A549 (cell line): ENCODE data around the gene VSIG10. TPM values are rescaled to one million over a fixed set of nuclear protein-coding genes. Genes with fewer than 3 reads are reported as not detected.
A peak's percentile ranks its signal among the peaks of the same experiment; 100 is the strongest.

Experiments
- ATAC-seq, 2 experiments: fragments of 200-7000 bp in 1 of 2; fragments of >200 bp in 1 of 2; cut with Nextera tagmentation in 1 of 2; cut with Tn5 transposase in 1 of 2; 3 replicates each; pipeline versions ENCODE4 v1.8.0 to v1.9.1; 2018 to 2020; ENCODE audit warnings: mild to moderate bottlenecking in 1 of 2, moderate library complexity in 1 of 2
- CTCF ChIA-PET: fragments of 300-600 bp; sonication (Branson Sonifier 250); formaldehyde crosslinking; extraction: SDS; loops from one replicate; lab custom pipeline; 2021; ENCODE audit warnings: antibody characterized with exemption, inconsistent platforms; lab: Yijun Ruan, JAX
- POLR2A ChIA-PET: fragments of 350-600 bp; formaldehyde crosslinking; extraction: SDS; loops from one replicate; lab custom pipeline; 2021; ENCODE audit warnings: antibody characterized with exemption, inconsistent platforms; lab: Yijun Ruan, JAX
- DNase-seq, 2 experiments: peaks; one replicate each; pipeline versions ENCODE4 v3.0.0 to v3.0.0-alpha.2; 2011 to 2016; ENCODE audit warnings: low read depth in 1 of 2, low spot score in 1 of 2
- FAIRE-seq: peaks from 2 replicates; lab custom pipeline; 2011; peaks lifted over from hg19 to GRCh38; lab: Jason Lieb, UNC
- H3K27ac ChIP-seq, 2 experiments: fragments of >200 bp; sonication (Bioruptor Twin); formaldehyde crosslinking; 3 replicates each; pipeline ENCODE4 v1.5.1; 2016 to 2017
- H3K4me1 ChIP-seq: fragments of >200 bp; sonication (Bioruptor Twin); formaldehyde crosslinking; 3 replicates; pipeline ENCODE4 v1.6.1; 2016
- H3K4me2 ChIP-seq: fragments of >200 bp; sonication (Bioruptor Twin); formaldehyde crosslinking; 3 replicates; pipeline ENCODE4 v1.6.1; 2016
- H3K4me3 ChIP-seq: fragments of >200 bp; sonication (Bioruptor Twin); formaldehyde crosslinking; 3 replicates; pipeline ENCODE4 v1.5.1; 2016
- H3K9me3 ChIP-seq: fragments of >200 bp; sonication (Bioruptor Twin); formaldehyde crosslinking; 3 replicates; pipeline ENCODE4 v1.6.1; 2016
- BCL3 ChIP-seq: fragments of >200 bp; sonication (Bioruptor Twin); formaldehyde crosslinking; IDR thresholded peaks from 3 replicates; pipeline ENCODE4 v1.6.1; 2016
- CEBPB ChIP-seq, 2 experiments: fragments of >200 bp in 1 of 2; sonication (Bioruptor Twin) in 1 of 2; formaldehyde crosslinking in 1 of 2; IDR thresholded peaks; 2 replicates each; pipeline ENCODE4 v1.6.1; 2012 to 2016
- CHD4 ChIP-seq: fragments of 200-600 bp; sonication (generic); IDR thresholded peaks from 2 replicates; pipeline ENCODE4 v1.6.1; 2016; ENCODE audit warnings: antibody characterized with exemption, mild to moderate bottlenecking, borderline replicate concordance
- EHMT2 ChIP-seq: fragments of 200-600 bp; sonication (generic); IDR thresholded peaks from 2 replicates; pipeline ENCODE4 v1.6.1; 2016; ENCODE audit warnings: antibody characterized with exemption, low read depth, mild to moderate bottlenecking, moderate library complexity
- EP300 ChIP-seq, 2 experiments: fragments of >200 bp; sonication (Bioruptor Twin); formaldehyde crosslinking; IDR thresholded peaks; 2 replicates in 1 of 2; 3 replicates in 1 of 2; pipeline ENCODE4 v1.6.1; 2016 to 2017
- ESRRA ChIP-seq: fragments of 150-350 bp; IDR thresholded peaks from 2 replicates; pipeline ENCODE4 v1.6.1; 2014; ENCODE audit warnings: mild to moderate bottlenecking, low read length, borderline replicate concordance
- HOXA7 ChIP-seq: fragments of 250-450 bp; sonication (Bioruptor Pico); IDR thresholded peaks from 2 replicates; pipeline ENCODE4 v1.5.0; 2020; ENCODE audit warnings: mild to moderate bottlenecking, moderate library complexity
- JUN ChIP-seq, 2 experiments: fragments of >200 bp; sonication (Bioruptor Twin); formaldehyde crosslinking; IDR thresholded peaks; 2 replicates in 1 of 2; 3 replicates in 1 of 2; pipeline ENCODE4 v1.6.1; 2016 to 2017
- JUNB ChIP-seq: fragments of >200 bp; sonication (Bioruptor Twin); formaldehyde crosslinking; IDR thresholded peaks from 2 replicates; pipeline ENCODE4 v1.6.1; 2016
- KDM1A ChIP-seq: fragments of 200-600 bp; sonication (generic); IDR thresholded peaks from 2 replicates; pipeline ENCODE4 v1.6.1; 2016; ENCODE audit warnings: low read depth, mild to moderate bottlenecking
- MAZ ChIP-seq: fragments of 150-350 bp; IDR thresholded peaks from 2 replicates; pipeline ENCODE4 v1.6.1; 2014; ENCODE audit warnings: antibody characterized with exemption, low read depth, low read length, borderline replicate concordance
- NFE2L2 ChIP-seq: fragments of 150-350 bp; conservative IDR thresholded peaks from 2 replicates; pipeline ENCODE4 v1.6.1; 2014; ENCODE audit warnings: low read length
- NPAS2 ChIP-seq: fragments of 250-450 bp; sonication (Bioruptor Pico); IDR thresholded peaks from 2 replicates; pipeline ENCODE4 v1.8.0; 2022; ENCODE audit warnings: mild to moderate bottlenecking, moderate library complexity, borderline replicate concordance
- NR3C1 ChIP-seq: fragments of >200 bp; sonication (Bioruptor Twin); formaldehyde crosslinking; IDR thresholded peaks from 3 replicates; pipeline ENCODE4 v1.6.1; 2017
- PHF8 ChIP-seq: fragments of 200-600 bp; sonication (generic); IDR thresholded peaks from 2 replicates; pipeline ENCODE4 v1.6.1; 2016; ENCODE audit warnings: low read depth, mild to moderate bottlenecking, antibody characterized with exemption, moderate library complexity, borderline replicate concordance
- POLR2AphosphoS2 ChIP-seq: conservative IDR thresholded peaks from 2 replicates; pipeline ENCODE4 v1.6.1; 2012; ENCODE audit warnings: low read length, improper control_type of control experiment, inconsistent platforms
- REST ChIP-seq: fragments of 200-600 bp; sonication (generic); IDR thresholded peaks from 2 replicates; pipeline ENCODE4 v1.6.1; 2016; ENCODE audit warnings: antibody characterized with exemption, mild to moderate bottlenecking, moderate library complexity
- TFCP2L1 ChIP-seq: fragments of 250-450 bp; sonication (Bioruptor Pico); IDR thresholded peaks from 2 replicates; pipeline ENCODE4 v1.5.0; 2021; ENCODE audit warnings: mild to moderate bottlenecking
- ZC3H11A ChIP-seq: fragments of 450-650 bp; IDR thresholded peaks from 2 replicates; pipeline ENCODE4 v1.6.1; 2014; ENCODE audit warnings: antibody characterized with exemption, mild to moderate bottlenecking
- ZFP36 ChIP-seq: fragments of 450-650 bp; IDR thresholded peaks from 2 replicates; pipeline ENCODE4 v1.6.1; 2014; ENCODE audit warnings: borderline replicate concordance; ENCODE audit not compliant: partially characterized antibody
- WGBS: methylation state at CpG from one replicate; pipeline ENCODE4 v1.1.6; 2017; ENCODE audit errors: missing lambda C conversion rate; 5-methylcytosine and 5-hydroxymethylcytosine counted together
- polyA plus RNA-seq, 4 experiments: library from polyadenylated mRNA; depleted of rRNA in 3 of 4; stranded (reverse); fragments of >200 nt; fragmentation: RNase III in 1 of 4; extraction: RNeasy Plus Mini Kit Qiagen cat#74134 plus additional on column Dnase treatment in 1 of 4; gene quantifications; 2 replicates in 3 of 4; 3 replicates in 1 of 4; pipeline ENCODE4 v1.2.3, GENCODE V29; 2011 to 2017

Gene VSIG10
- polyA plus RNA-seq, 2 of the 4 experiments (the other 2 are of a cell fraction): 18.3 to 20.2 TPM

GRCh38 chr12:118107694-118108093 lies 3.9 kb upstream of the VSIG10 start:
- ATAC-seq: no peak
- CTCF ChIA-PET: interaction anchor here (0.9 to 4.1 kb wide), 4 partner anchors 10 to 268 kb away, joined by 3 to 23 read pairs (median 4); partner anchors contain the start of gene SUDS3

GRCh38 chr12:118107011-118107410 lies 3.2 kb upstream of the VSIG10 start:
- H3K4me2 ChIP-seq: no peak overlapping the region
- no peak for ATAC-seq
- H3K27ac ChIP-seq: no peak overlapping the region
- 87% methylated on average over 4 of the region's 4 CpGs for WGBS
- TF ChIP-seq JUNB: no peak
- no peak for TF ChIP-seq NR3C1
- TF ChIP-seq ZFP36: no peak
- no peak for TF ChIP-seq ESRRA
- no peak for TF ChIP-seq POLR2AphosphoS2
- TF ChIP-seq CHD4: no peak
- TF ChIP-seq HOXA7 (CRISPR knock-in tag): no peak
- no peak for TF ChIP-seq EP300 (IDR thresholded peaks at IDR 0.05)
- no peak for TF ChIP-seq REST
- TF ChIP-seq MAZ: no peak
- TF ChIP-seq NPAS2 (CRISPR knock-in tag): no peak
- TF ChIP-seq CEBPB (IDR thresholded peaks at IDR 0.05): no peak
- no peak for TF ChIP-seq KDM1A
- no peak for TF ChIP-seq JUN (IDR thresholded peaks at IDR 0.05)
- no peak for TF ChIP-seq PHF8
- no peak for TF ChIP-seq ZC3H11A
- no peak for TF ChIP-seq EHMT2
- no peak for TF ChIP-seq BCL3
- no peak for TF ChIP-seq NFE2L2
- H3K9me3 ChIP-seq: no peaks in the 10 kb centered on the region
- FAIRE-seq: no peak
- POLR2A ChIA-PET: no interaction called here
- H3K4me1 ChIP-seq: peaks cover 9% of the 10 kb centered on the region
- no peak for DNase-seq
- CTCF ChIA-PET: interaction anchor here (1.0 to 4.1 kb wide), 3 partner anchors 14 to 269 kb away, joined by 3 to 23 read pairs (median 3); partner anchors contain the start of gene SUDS3
- H3K4me3 ChIP-seq: no peak overlapping the region

More at GRCh38 chr12:118107694-118108093, 3.9 kb upstream of the VSIG10 start:
- no peaks in the 10 kb centered on the region for H3K9me3 ChIP-seq
- DNase-seq: no peak
- WGBS: 93% methylated on average over 8 of the region's 8 CpGs
- H3K4me3 ChIP-seq: no peak overlapping the region
- peaks cover 2% of the 10 kb centered on the region; the same call in 2 of the 3 replicates for H3K4me1 ChIP-seq
- TF ChIP-seq TFCP2L1 (no peak), ZC3H11A (peak; percentile 20; the same call in 1 of the 2 replicates)
- POLR2A ChIA-PET: no interaction called here
- no peak for FAIRE-seq
- no peak overlapping the region for H3K4me2 ChIP-seq
- H3K27ac ChIP-seq: no peak overlapping the region
